Skeletal muscle tissue (tissue), 4 donors: ENCODE measurements around the gene PCYT2. TPM values are rescaled to one million over a fixed set of nuclear protein-coding genes. Genes with fewer than 3 reads are reported as not detected.

ENCODE experiments used
- H3K27ac ChIP-seq: one replicate; pipeline ENCODE4 v1.7.0; 2013; ENCODE audit warnings: mild to moderate bottlenecking, low read depth, low read length, inconsistent platforms
- H3K27me3 ChIP-seq, 3 donors: one replicate each; pipeline ENCODE4 v1.7.0; 2013; ENCODE audit warnings: low read length in 3 of 3; ENCODE audit not compliant: control insufficient read depth in 3 of 3, insufficient read depth in 3 of 3
- H3K36me3 ChIP-seq, 3 donors: one replicate each; pipeline ENCODE4 v1.7.0; 2013; ENCODE audit warnings: low read length in 3 of 3; ENCODE audit not compliant: control insufficient read depth in 3 of 3, insufficient read depth in 3 of 3
- H3K4me1 ChIP-seq, 3 donors: one replicate each; pipeline ENCODE4 v1.7.0; 2013; ENCODE audit warnings: low read length in 3 of 3, mild to moderate bottlenecking in 3 of 3; ENCODE audit not compliant: control insufficient read depth in 3 of 3, insufficient read depth in 3 of 3
- H3K4me3 ChIP-seq, 3 donors: one replicate each; pipeline ENCODE4 v1.7.0; 2013; ENCODE audit warnings: low read length in 3 of 3
- H3K9ac ChIP-seq, 3 donors: one replicate each; pipeline ENCODE4 v1.7.0; 2013; ENCODE audit warnings: low read length in 3 of 3, mild to moderate bottlenecking in 3 of 3, moderate library complexity in 2 of 3, low read depth in 1 of 3
- H3K9me3 ChIP-seq, 3 donors: one replicate each; pipeline ENCODE4 v1.7.0; 2013; ENCODE audit warnings: low read length in 3 of 3; ENCODE audit not compliant: control insufficient read depth in 3 of 3
- total RNA-seq: library from RNA; depleted of rRNA; stranded (reverse); fragments of >200 nt; gene quantifications from one replicate; pipeline ENCODE4 v1.2.3, GENCODE V29; 2014
- donor health status: Osteomylitis.

PCYT2 gene
- total RNA-seq, 1 donor from 2014 or later, result 10.4 TPM

DNA sequence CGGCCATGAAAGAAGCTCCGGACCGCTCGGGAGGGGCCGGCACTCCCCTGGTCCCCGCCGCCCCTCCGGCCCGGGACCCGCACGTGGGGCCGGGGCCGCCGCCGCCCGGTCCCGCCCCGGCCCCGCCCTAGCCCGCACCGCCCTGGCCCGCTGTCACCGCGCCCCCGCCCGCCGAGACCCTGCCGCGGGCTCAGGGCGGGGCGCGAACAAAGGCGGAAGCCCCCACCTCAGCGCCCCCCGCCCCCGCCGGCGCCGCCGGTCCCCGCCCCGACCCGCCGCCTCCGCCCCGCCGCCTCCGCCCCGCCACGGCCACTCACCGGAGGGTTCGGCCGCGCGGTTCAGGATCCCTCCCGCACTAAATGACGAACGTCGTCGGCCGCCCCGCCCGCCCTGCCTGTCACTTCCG is 40.2 kb downstream of the PCYT2 start, which contains the start of gene ARHGDIA:
ARHGDIA (minus strand) TSS at position 357 of the 406 bp plus-strand sequence. CDS start 1,407 bp downstream, outside the sequence.
- H3K36me3 ChIP-seq, result peaks cover 11 to 19% (median 11%) of the 10 kb centered on the region in 3 donors
- H3K4me3 ChIP-seq, result peak within 1 kb of the TSS; percentile 82 to 96 (median 96)
- no peaks in the 10 kb centered on the region for H3K27me3 ChIP-seq
- H3K27ac ChIP-seq, result peak within 1 kb of the TSS; percentile 97
- H3K9ac ChIP-seq, result peak within 1 kb of the TSS; percentile 96 to 99 (median 99)
- peaks cover 34 to 64% (median 37%) of the 10 kb centered on the region in 3 donors for H3K4me1 ChIP-seq
- H3K9me3 ChIP-seq, result no peaks in the 10 kb centered on the region

GRCh38 chr17:81870131-81870980 is 40.8 kb downstream of the PCYT2 start:
- Histone ChIP-seq H3K36me3 (peaks cover 11 to 20% (median 11%) of the 10 kb centered on the region in 3 donors), H3K27me3 (no peaks in the 10 kb centered on the region), H3K4me3 (peak overlapping the region; percentile 76 to 78 (median 78)), H3K9me3 (no peaks in the 10 kb centered on the region), H3K4me1 (peaks cover 38 to 70% (median 42%) of the 10 kb centered on the region in 3 donors), H3K9ac (peak overlapping the region; percentile 83 to 90 (median 87)), H3K27ac (peak overlapping the region; percentile 83)

- Histone ChIP-seq H3K9me3 (no peaks in the 10 kb centered on the region), H3K4me3 (peak overlapping the region; percentile 76 to 78 (median 78)), H3K27ac (peak overlapping the region; percentile 83), H3K27me3 (no peaks in the 10 kb centered on the region), H3K4me1 (peaks cover 38 to 70% (median 42%) of the 10 kb centered on the region in 3 donors), H3K36me3 (peaks cover 11 to 21% (median 11%) of the 10 kb centered on the region in 3 donors), H3K9ac (peak overlapping the region; percentile 83 to 90 (median 87))
Observed at GRCh38 chr17:81869221-81870130, 41.7 kb downstream of the PCYT2 start.

DNA sequence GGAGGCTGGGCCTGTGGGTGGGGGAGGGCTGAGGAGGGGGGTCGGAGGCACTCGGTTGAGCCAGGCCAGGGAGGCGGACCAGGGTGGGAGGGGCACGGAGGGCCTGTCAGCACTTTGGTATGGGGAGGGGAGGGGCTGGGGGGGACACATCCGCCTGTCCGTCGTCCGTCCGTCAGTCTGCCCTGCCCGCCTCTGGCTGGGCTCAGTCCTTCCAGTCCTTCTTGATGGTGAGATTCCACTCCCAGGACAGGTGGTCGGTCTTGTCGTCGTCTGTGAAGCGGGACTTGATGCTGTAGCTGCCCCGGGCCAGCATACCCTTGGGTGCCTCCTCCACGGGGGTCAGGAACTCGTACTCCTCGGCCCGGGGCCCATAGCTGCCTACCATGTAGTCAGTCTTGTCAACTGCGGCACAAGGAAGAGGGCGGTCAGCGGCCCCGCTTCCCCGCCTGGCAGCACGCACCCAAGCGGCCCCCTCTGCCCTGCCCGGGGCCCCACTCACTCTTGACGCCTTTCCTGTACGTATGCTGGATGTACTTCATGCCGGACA is 42.5 kb downstream of the PCYT2 start:
- H3K9me3 ChIP-seq, result no peaks in the 10 kb centered on the region
- H3K27me3 ChIP-seq, result no peaks in the 10 kb centered on the region
- peaks cover 42 to 76% (median 49%) of the 10 kb centered on the region in 3 donors for H3K4me1 ChIP-seq
- peaks cover 11 to 21% (median 14%) of the 10 kb centered on the region in 3 donors for H3K36me3 ChIP-seq
- peak overlapping the region in 2 of 3 donors; percentile 8 to 59 for H3K9ac ChIP-seq
- no peak overlapping the region for H3K4me3 ChIP-seq
- H3K27ac ChIP-seq, result peak overlapping the region; percentile 83

DNA sequence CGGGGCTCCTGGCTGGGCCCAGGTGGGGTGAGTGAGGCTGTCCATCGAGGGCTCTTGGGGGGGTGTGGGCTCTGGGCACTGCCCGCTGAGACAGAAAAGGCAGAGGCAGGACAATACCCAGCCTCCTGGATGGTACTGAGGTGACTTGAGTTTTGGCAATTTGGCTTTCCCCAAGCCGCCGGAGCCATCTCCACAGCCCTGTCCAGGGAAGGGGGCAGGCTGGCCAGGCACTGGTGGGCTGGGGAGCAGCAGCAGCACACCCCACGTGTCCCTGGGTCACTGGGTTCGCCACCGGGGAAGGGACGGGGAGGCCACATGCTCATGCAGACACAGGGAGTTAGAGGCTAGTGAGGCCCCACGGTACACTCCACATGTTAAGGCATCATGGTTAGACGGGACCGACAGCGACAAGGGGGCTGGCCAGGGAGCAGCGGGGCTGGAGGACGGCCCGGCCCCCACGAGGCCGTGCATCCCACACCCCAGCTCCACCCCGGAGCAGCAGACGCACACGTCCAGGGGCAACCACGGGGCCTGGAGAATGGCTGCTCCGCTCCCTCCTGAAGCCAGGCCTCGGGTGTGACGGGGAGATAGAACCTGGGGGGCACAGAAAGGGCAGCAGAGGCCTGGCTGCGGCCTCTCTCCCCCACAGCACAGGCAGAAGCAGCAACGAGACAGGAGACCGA is 43.1 kb downstream of the PCYT2 start:
- Histone ChIP-seq H3K4me3 (no peak overlapping the region), H3K36me3 (peaks cover 11 to 21% (median 17%) of the 10 kb centered on the region in 3 donors)

DNA sequence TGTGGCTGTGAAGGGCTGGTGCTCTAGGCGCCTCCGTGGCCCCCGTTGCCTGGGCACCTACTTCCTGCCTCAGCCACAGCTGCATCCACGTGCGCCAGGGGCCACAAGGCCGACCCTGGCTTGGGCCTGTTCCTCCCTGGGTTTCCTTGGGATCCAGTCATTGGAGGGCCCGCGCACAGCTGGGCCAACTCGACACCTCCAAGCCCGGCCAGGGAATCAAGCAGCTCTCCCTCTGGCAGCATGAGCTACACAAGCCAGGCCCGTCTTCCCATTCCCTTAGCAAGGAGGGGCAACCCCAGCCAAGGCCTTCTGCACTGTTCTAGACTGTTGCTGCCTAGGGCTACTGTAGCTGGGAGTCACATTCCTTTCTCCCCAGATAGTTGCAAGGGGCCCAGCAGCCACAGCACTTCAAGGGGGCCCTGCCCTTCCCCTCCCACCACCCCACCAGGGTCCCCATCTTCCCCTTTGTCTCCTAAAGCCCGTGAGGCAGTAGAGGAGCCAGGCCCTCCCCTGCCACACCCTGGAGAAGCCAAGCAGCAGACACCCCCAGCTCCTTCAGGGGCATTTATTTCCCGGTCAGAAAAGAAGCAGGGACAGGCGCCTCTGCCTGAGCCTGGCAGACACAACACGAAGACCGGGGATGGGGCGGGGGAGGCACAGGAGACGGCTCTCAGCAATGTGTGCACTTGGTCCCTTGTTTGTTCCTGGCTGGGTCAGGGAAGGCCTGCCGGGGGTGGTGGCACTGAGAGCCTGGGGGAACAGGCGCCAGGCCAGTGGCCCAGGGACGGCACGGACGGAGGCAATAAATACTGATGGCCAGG is 43.8 kb downstream of the PCYT2 start:
- Histone ChIP-seq H3K9ac (peak overlapping the region; percentile 12 to 70 (median 14)), H3K27ac (peak overlapping the region; percentile 36), H3K36me3 (peaks cover 11 to 21% (median 17%) of the 10 kb centered on the region in 3 donors), H3K27me3 (no peaks in the 10 kb centered on the region), H3K4me1 (peaks cover 51 to 81% (median 61%) of the 10 kb centered on the region in 3 donors), H3K9me3 (no peaks in the 10 kb centered on the region), H3K4me3 (no peak overlapping the region)

More for the DNA sequence above, 43.1 kb downstream of the PCYT2 start:
- Histone ChIP-seq H3K4me1 (peaks cover 48 to 82% (median 56%) of the 10 kb centered on the region in 3 donors), H3K9ac (peak overlapping the region in 2 of 3 donors; percentile 6 to 50), H3K9me3 (no peaks in the 10 kb centered on the region), H3K27ac (peak overlapping the region; percentile 36), H3K27me3 (no peaks in the 10 kb centered on the region)

DNA sequence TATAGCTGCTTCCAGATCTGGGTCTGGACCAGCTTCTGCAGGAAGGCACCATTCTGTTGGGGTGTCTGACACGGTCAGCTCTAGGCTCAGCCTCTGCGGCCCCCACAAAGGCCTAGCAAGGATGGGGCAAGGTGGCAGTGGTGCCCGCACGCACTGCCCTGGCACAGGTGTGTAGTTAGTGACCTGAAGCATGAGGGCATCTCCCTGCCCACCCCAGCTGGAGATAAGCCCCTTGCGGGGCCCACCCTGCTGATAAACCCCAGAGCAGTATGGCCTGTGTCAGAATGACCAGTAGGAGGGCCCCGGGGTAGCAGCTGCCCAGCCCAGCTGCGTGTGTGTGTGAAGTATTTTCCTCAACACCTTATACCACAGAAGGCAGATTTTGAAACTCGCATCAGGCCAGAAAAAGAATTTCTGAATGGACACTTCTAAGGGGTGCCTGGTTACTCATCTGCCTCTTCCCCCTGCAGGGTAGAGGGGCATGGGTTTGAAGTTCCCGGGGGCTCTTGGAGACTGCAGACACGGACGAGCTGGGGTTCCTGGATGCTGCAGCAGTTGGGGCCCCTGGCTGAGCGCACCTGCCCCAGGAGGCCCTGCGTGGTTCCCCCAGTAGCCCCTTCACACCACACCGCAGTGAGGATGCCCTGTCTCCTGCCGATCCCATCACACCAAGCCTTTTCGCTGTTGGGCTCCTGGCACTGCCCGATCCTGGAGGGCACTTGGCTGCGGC is 44.6 kb downstream of the PCYT2 start:
- no peak overlapping the region for H3K4me3 ChIP-seq
- H3K27me3 ChIP-seq, result no peaks in the 10 kb centered on the region
- H3K27ac ChIP-seq, result no peak overlapping the region
- H3K9me3 ChIP-seq, result no peaks in the 10 kb centered on the region
- H3K4me1 ChIP-seq, result peaks cover 52 to 80% (median 60%) of the 10 kb centered on the region in 3 donors
- peaks cover 11 to 21% (median 17%) of the 10 kb centered on the region in 3 donors for H3K36me3 ChIP-seq
- H3K9ac ChIP-seq, result peak overlapping the region; percentile 14 to 70 (median 20)

- H3K27ac ChIP-seq, result no peak overlapping the region
- no peak overlapping the region for H3K4me3 ChIP-seq
- no peaks in the 10 kb centered on the region for H3K27me3 ChIP-seq
- H3K4me1 ChIP-seq, result peaks cover 56 to 79% (median 63%) of the 10 kb centered on the region in 3 donors
- no peaks in the 10 kb centered on the region for H3K9me3 ChIP-seq
- H3K9ac ChIP-seq, result peak overlapping the region in 2 of 3 donors; percentile 61 to 70
- H3K36me3 ChIP-seq, result peaks cover 11 to 21% (median 17%) of the 10 kb centered on the region in 3 donors
Observed at GRCh38 chr17:81865733-81866439, 45.3 kb downstream of the PCYT2 start.
